Chondrocyte (in vitro differentiated cells): ENCODE results near the gene RAB37. TPM values are rescaled to one million over a fixed set of nuclear protein-coding genes. Genes with fewer than 3 reads are reported as not detected.

Source experiments
- DNase-seq: peaks from one replicate; pipeline ENCODE4 v3.0.0; 2021; ENCODE audit warnings: mixed read lengths, low spot score
- H3K27ac Mint-ChIP-seq: one replicate; pipeline ENCODE4 v1.8.0; 2021; ENCODE audit warnings: mild to moderate bottlenecking, moderate library complexity, mixed read lengths; ENCODE audit not compliant: unreplicated experiment
- H3K27me3 Mint-ChIP-seq: 2 replicates; pipeline ENCODE4 v1.8.0; 2021; ENCODE audit warnings: low read depth, mixed read lengths
- H3K36me3 Mint-ChIP-seq: 2 replicates; pipeline ENCODE4 v1.8.0; 2021; ENCODE audit warnings: low read depth, mixed read lengths
- H3K4me1 Mint-ChIP-seq: 2 replicates; pipeline ENCODE4 v1.8.0; 2021; ENCODE audit warnings: low read depth, mild to moderate bottlenecking, mixed read lengths
- H3K4me3 Mint-ChIP-seq: one replicate; pipeline ENCODE4 v1.8.0; 2021; ENCODE audit warnings: mild to moderate bottlenecking, moderate library complexity, mixed read lengths; ENCODE audit not compliant: unreplicated experiment
- H3K9me3 Mint-ChIP-seq: 2 replicates; pipeline ENCODE4 v1.8.0; 2021; ENCODE audit warnings: low read depth, mixed read lengths
- CTCF ChIP-seq: fragments of 200-600 bp; sonication (generic); IDR thresholded peaks from 2 replicates; pipeline ENCODE4 v1.5.0; 2021; ENCODE audit warnings: antibody characterized with exemption, mild to moderate bottlenecking, moderate library complexity
- total RNA-seq: library from RNA; stranded (reverse); gene quantifications from 3 replicates; pipeline ENCODE4 v1.2.1, GENCODE V29; 2021

Gene RAB37
- total RNA-seq, 1 donor from 2014 or later: 0.15 TPM

- no peak for DNase-seq
- H3K27me3 Mint-ChIP-seq: peaks cover 31% of the 10 kb centered on the region
Observed at GRCh38 chr17:74734256-74734655, 2.8 kb upstream of the RAB37 start.

GRCh38 chr17:74737299-74738050 is 419 bp downstream of the RAB37 start:
- peaks cover 19% of the 10 kb centered on the region for H3K4me1 Mint-ChIP-seq
- no peak overlapping the region for H3K27ac Mint-ChIP-seq
- peak overlapping the region; percentile 19 for H3K4me3 Mint-ChIP-seq
- H3K9me3 Mint-ChIP-seq: no peaks in the 10 kb centered on the region
- peak; percentile 72 for DNase-seq
- no peaks in the 10 kb centered on the region for H3K36me3 Mint-ChIP-seq
- peaks cover 28% of the 10 kb centered on the region for H3K27me3 Mint-ChIP-seq
- peak; percentile 73 for TF ChIP-seq CTCF

More at GRCh38 chr17:74734256-74734655, 2.8 kb upstream of the RAB37 start:
- no peak for TF ChIP-seq CTCF
- no peaks in the 10 kb centered on the region for H3K36me3 Mint-ChIP-seq
- no peak overlapping the region for H3K27ac Mint-ChIP-seq
- no peak overlapping the region for H3K4me3 Mint-ChIP-seq
- no peaks in the 10 kb centered on the region for H3K9me3 Mint-ChIP-seq
- peaks cover 12% of the 10 kb centered on the region for H3K4me1 Mint-ChIP-seq

- H3K27me3 Mint-ChIP-seq: peaks cover 28% of the 10 kb centered on the region
- H3K4me1 Mint-ChIP-seq: peaks cover 25% of the 10 kb centered on the region
- DNase-seq: peak; percentile 68
- no peak overlapping the region for H3K4me3 Mint-ChIP-seq
- H3K27ac Mint-ChIP-seq: no peak overlapping the region
- H3K9me3 Mint-ChIP-seq: no peaks in the 10 kb centered on the region
- no peak for TF ChIP-seq CTCF
- H3K36me3 Mint-ChIP-seq: no peaks in the 10 kb centered on the region
Observed at GRCh38 chr17:74738051-74738996, 1.3 kb downstream of the RAB37 start.

GRCh38 chr17:74739227-74739831 is 2.3 kb downstream of the RAB37 start:
- peak; percentile 59 for DNase-seq
- H3K4me1 Mint-ChIP-seq: peaks cover 25% of the 10 kb centered on the region
- no peak overlapping the region for H3K27ac Mint-ChIP-seq
- H3K36me3 Mint-ChIP-seq: no peaks in the 10 kb centered on the region
- TF ChIP-seq CTCF: no peak
- no peaks in the 10 kb centered on the region for H3K9me3 Mint-ChIP-seq
- H3K27me3 Mint-ChIP-seq: peaks cover 30% of the 10 kb centered on the region
- no peak overlapping the region for H3K4me3 Mint-ChIP-seq

- Mint-ChIP-seq H3K4me1 (peaks cover 29% of the 10 kb centered on the region), H3K27me3 (peaks cover 30% of the 10 kb centered on the region), H3K4me3 (no peak overlapping the region), H3K27ac (no peak overlapping the region), H3K9me3 (no peaks in the 10 kb centered on the region), H3K36me3 (no peaks in the 10 kb centered on the region)
- no peak for TF ChIP-seq CTCF
- no peak for DNase-seq
Observed at GRCh38 chr17:74740173-74740572, 3.1 kb downstream of the RAB37 start.
